HG02840 (cell line): ENCODE measurements around the gene LAMC3.

Experiments
- ATAC-seq: cut with Tn5 transposase; IDR thresholded peaks from one replicate; pipeline ENCODE4 v1.9.1; 2021; ENCODE audit warnings: mild to moderate bottlenecking, moderate library complexity, moderate number of reproducible peaks; ENCODE audit not compliant: unreplicated experiment, low FRiP score

Gene LAMC3

DNA sequence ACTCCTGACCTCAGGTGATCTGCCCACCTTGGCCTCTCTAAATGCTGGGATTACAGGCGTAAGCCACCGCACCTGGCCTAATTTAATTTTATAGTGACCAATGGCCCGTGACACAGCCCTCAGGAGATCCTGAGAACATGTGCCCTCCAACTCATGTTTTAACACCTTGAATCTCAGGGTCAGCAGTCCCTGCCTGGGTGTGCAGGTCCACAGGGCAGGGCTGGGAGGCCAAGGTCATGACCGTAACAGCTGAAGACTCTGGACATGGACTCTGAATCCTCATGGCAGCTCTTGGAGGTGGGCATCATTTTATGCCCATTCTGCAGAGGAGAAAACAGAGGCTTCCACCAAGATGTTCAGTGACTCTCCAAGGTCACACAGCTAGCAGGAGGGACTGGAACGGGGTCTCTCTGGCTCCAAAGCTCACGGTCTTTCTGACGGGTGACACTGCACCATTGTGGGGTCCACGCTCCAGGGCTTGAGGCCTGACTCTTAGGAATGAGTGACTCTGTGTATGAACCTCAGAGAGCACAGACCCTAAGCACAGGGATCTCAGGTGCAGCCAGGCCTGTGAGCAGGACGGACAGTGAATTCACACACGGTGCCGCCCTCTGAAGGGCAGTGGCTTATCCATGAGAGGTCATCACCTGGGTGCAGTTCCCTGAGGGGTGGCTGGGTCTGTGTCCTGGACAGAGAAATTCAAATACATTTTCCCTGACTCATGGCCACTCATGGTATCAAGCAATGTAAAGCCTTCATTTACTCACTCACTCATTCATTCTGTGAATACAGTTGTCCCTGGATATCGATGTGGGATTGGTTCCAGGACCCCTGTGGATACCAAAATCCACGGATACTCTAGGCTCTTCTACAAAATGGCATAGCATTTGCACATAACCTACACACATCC, 32.8 kb upstream of the LAMC3 start:
- ATAC-seq = no peak

DNA sequence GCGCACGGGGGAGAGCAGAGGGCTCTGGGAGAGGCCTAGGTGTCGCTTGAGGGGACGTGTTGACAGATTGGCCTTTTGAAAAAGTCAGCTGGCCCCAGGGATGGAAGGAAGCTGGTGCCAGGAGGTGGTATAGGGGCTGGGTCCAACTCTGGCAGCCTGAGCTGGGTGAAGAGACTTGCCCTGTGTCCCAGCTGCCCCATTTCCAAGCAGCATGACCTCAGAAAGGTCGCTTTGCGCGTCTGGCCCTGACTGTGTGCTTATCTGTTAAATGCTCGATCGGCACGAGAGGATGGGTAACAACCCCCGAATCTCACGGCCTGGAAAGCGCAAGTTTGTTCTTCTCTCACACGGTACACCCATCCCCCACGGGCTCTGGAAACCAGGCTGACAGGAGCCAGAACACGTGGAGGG, 31.2 kb upstream of the LAMC3 start:
- no peak for ATAC-seq

DNA sequence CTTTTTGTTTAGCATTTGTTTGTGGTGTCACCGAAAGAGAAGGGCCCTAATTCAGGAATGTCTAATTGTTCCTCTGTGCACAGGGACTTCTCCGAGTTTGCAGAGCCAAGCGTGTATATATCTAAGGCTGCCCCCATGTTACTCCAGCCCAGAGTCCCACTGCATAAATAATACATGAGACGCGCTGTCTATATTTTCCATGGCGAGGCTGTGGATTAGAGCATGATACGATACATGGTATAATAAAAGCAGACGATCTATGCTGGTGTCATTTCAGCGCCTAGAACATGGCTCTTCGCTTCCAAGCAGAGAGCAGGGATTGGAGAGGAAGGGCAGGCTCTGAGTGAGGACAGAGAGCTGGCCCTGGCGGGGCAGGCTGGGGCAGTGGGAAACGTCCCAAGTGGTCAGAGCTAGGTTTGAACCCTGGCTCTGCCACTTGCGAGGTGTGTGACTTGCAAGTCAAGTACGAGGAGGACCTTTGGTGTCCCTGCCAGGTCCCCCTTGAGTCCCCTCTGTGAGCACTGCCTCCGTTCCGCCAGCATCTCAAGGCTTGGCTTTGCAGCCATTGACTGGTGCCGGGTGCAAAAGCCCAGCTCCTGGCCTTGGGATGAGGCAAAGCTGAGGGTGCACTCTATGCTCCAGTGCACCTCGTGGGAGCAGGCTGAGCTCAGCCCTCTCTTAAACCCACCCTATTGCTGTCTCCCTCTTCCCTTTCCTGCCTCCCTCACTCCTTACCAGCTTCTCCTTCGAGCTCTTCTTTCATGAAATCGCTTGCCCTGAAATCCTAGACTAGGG, 29.2 kb upstream of the LAMC3 start:
- no peak for ATAC-seq

DNA sequence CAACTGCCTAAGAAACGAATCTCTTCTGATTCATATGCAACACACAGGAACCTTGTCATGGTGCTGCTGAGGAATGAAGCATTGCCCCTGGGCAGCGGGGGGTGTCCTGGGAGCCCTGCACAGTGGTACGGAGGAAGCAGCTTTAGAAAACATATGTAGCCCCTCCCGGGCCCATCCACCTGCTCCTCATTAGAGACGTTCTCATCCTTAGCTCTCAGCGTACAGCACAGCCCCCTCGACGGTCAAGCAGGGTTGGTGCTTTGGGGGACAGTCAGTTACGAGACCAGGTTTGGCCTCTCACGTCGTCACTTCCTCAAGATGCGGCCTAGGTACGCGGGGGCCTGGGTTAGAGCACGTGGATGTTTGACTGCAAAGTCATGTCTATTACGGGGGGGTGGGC, 28.4 kb upstream of the LAMC3 start:
- no peak for ATAC-seq

DNA sequence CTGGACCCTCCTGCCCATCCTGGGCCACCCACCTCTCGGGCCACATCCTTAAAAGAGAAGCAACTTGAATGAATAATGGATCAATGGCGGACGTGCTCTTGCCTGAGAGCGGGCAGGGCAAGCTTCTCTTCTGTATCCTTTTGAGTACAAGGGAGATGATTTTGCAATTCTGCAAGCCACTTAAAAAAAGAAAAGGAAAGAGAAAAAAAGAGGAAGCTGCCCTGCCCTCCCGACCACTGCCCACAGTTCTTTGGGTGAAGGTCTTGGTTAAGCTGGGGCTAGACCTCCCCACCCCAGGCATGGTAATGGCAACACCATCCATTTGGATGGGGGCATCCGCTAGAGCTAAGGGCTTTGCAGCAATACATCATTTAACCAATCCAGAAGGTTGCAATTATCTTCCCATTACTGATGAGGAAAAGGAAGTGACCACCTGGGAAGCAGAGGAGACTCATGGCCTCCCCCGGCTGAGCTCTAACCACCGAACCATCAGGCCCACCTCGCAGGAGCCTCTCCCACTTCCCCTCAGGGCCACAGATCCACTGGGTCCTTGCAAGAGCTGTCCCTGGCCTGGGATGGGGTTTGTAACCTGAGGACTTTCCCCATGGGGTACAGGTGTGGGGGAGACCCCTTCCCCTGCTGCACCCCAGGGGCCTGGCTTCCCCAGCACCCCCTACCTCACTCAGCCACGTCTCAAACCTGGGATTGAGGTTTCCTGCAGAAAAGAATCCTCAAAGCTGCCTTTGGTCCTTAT, 27.8 kb upstream of the LAMC3 start:
- ATAC-seq = no peak

DNA sequence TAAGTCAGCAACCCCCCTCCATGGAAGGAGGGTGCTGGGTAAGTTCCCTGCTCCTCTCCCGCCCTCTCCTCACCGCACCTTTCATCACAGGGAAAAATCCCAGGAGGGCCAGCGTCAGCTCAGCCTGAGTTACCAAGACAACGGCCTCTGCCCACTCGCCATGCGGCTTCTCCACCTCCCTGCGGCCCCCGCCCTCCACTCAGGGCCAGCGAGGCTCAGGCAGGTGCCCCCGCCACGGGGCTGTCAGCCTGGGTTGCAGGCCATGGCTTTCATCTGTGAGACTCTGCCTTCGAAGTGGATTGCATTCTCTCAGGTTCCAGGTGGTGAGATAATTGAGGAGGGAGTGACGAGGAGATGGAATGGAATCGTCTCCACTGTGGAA, 27.2 kb upstream of the LAMC3 start:
- no peak for ATAC-seq

DNA sequence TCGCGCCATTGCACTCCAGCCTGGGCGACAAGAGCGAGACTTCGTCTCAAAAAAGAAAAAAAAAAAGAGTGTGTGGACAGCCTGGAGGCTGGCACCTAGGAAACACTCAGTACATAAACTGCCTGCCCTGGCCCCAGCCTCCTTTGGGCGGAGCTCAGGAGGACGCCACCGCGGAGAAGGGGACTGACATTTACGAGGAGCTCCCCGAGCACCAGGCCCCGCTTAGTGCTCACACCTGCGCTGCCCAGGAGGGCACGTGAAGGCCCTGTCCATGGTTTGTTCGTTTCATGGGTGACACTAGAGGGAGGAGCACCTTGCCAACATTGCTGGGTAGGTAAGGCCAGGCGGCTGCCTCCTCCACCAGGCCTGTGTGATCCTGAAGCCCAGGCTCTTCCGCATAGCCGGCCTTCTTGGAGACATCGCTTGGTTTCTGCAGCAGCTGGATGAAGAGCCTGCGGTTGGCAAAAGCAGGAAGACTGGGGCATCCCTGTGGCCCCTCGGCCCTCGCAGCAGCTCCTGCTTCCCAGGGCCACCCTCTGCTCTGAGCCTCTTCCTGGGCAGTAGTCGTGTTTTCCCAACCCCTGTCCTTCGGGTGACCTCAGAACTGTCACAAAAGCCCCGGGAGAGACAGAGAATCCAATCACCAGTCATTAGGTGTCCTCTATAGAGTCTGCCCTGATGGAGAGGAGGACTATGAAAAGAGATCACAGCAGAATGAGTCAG, 26.2 kb upstream of the LAMC3 start:
- ATAC-seq = no peak

DNA sequence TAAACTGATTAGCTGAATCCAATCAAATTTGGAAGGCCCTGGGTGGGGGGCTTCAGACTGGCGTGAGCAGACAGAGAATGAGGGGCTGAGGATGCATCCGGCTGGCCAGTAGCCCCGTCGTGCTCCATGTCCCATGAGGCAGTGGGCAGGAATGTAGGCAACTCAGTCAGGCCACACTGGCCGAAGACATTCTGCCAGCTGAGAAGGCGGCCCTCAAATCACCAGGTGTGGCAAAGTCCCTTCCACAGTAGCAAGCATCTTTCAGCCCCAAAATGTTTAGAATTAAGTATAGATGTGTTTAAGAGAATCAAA, 25.7 kb upstream of the LAMC3 start:
- no peak for ATAC-seq

DNA sequence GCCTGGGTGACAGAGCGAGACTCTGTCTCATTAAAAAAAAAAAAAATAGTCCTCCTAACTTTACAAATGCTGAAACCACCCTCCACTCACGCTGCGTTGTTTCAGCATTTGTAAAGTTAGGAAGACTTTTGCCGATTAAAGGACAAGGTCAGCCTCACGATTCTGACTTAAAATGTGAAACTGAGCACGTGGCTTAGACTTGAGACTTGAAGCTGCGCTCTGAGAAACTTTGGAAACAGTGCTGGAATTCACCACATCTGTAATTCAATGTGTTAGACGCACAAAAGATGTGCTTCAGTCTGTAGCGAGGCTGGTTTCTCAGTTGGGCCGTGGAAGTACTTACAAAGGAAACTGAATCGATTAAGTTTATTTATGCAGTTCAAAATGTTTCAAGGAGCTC, 25.0 kb upstream of the LAMC3 start:
- ATAC-seq = no peak

DNA sequence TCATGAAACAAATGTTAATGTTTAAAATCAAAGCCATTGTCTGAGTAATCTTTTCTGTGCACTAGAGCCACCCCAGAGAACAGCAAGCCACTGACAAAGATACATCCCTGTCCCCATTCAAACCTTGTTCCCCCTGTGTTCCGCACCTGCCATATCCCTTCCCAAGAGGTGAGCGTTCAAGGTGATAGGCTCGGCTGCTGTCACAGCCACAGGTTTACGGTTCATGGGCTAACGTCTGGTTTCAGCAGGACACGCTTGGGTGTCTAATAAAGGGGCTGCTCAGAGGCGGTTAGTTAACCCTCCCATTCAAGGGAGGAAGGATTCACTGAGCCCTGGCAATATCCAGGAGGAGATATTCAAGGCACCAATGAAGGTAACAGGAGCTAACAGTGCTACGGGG, 24.5 kb upstream of the LAMC3 start:
- no peak for ATAC-seq

DNA sequence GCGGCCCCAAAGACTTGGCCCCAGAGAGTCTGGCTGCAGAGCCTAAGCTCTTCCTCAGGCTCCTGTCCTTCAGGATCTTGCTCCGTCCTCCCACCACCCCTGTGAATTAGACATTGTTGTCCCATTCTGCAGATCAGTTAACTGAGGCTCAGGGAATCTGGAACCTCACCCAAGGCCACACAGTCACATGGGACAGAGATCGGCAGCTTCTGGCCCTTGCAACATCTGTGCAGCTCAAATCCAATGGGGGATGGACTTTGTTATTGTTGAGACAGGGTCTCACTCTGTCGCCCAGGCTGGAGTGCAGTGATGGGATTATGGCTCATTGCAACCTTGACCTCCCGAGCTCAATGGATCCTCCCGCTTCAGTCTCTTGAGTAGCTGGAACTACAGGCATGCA, 23.9 kb upstream of the LAMC3 start:
- no peak for ATAC-seq

DNA sequence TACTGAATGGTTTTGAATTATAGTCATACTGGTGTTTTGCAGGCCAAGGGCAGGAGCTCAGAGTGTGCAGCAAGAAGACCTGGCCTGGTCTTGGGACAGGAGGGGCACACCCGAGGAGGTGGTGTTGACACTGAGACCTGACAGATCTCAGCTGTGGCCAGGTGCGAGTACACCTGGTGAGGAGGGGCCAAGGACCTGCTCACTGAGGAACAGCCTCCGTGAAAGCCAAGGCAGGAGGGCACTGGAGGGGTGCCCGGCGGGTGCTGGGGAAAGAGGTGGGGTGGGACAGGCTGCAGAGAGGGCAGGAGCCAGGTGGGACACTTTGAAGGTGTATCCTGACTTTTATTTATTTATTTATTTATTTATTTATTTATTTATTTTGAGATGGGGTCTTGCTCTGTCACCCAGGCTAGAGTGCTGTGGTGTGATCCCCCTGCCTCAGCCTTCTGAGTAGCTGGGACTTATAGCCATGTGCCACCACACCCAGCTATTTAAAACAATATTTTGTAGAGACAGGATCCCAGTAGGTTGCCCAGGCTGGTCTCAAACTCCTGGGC, 23.3 kb upstream of the LAMC3 start:
- ATAC-seq = no peak

DNA sequence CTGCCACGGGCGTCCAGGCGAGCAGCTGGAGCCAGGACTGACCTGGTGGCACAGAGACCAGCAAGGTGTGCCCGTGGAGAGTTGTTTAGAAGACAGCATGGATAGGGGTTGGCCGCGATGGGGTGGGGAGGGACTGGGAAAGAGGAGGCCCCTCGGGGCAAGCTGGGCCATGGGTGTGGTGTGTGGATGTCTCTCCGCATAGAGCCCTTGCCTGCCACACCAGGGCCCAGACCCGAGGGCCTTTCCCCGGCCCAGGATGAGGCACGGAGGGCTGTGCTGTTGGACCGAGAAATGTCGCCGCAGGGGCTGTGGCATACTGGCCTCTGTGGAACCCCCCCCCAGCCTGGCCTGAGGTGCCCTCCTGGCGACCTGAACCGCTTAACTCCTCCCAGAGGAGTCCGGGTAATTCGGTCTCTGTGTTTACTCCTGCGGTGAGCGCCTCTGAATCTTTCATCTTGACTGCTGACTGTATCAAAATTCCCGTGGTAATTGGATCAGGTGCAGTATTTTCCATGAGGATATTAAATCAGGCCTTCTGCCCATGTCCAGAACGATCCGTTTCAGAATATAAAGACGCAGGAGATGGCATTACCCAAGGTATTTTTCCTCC, 22.5 kb upstream of the LAMC3 start:
- no peak for ATAC-seq

DNA sequence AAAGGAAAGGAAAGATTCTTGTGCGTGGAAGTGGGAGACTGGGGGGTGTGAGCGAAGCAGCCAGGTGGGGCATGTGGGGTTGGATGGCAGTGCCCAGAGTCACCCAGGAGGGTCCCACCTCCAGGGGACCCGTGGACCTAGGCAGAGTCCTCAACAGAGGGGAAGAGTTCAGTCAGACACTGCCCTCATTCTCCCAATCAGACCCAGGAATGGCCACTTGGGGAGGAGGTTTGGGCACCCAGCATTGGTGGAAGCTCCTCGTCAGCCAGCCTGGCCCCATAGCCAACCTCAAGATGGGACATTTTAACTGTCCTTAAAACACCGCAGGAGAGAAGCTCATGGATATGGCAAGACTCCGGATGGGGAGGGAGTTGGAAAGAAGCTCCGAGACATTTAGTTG, 21.9 kb upstream of the LAMC3 start:
- no peak for ATAC-seq

DNA sequence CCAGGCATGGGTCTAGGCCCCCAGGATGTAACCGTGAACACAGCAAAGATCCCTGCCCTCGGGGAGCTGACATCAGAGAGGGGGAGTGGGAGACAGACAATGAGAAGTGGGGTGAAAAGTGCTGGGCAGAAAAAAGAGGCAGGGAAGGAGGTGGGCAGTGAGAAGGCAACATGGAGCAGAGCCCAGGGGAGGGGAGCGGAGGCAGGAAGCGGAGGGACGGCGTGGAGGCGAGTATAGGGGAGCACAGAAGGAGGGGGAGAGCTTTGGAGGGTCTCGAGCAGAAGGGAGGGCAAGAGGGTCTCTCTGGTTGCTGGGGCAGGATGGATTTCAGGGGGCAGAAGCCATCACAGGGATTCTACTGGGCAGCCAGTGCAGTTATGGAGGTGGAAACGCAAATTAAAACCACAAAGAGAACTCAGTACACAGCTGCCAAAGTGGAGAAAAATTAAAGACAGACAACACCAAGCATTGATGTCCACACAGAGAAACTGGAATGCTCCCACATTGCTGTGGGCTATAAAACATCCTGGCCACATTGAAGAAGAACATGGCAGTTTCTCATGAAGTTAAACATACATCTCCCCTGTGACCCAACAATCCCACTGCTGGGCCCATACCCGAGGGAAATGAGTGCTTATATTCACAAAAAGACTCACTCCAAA, 21.1 kb upstream of the LAMC3 start:
- no peak for ATAC-seq

DNA sequence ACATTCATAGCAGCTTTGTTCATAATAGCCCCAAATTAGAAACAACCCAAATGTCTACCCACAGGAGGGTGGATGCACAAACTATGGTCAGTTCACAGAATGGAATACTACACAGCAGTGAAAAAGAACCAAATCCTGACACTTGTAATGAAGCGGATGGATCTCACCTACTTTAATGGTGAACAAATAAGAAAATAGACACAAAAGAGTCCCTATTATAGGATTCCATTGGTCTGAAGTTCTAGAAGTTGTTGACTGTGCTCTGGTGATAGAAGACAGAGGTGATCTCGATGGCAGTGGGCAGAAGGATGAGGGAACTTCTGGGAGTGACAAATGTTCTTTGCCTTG, 20.6 kb upstream of the LAMC3 start:
- no peak for ATAC-seq

DNA sequence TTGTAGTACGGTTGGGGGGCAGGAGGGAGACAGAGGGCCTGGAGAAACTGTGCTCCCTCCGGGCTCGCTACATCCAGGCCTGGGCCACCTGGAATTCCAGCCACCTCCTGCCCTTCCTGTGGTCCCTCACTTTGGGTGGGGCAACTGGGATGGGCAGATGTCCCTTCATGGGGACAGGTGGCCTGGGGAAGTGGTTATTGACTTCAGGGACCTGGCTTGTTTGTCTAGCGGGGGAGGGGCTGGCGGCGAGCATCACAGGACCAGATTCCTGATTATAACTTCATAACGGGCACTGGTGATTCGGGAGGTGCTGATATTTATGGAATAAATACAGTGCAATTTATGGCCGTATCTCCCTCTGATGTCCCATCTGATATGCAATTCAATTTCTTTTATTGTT, 20.1 kb upstream of the LAMC3 start:
- no peak for ATAC-seq

DNA sequence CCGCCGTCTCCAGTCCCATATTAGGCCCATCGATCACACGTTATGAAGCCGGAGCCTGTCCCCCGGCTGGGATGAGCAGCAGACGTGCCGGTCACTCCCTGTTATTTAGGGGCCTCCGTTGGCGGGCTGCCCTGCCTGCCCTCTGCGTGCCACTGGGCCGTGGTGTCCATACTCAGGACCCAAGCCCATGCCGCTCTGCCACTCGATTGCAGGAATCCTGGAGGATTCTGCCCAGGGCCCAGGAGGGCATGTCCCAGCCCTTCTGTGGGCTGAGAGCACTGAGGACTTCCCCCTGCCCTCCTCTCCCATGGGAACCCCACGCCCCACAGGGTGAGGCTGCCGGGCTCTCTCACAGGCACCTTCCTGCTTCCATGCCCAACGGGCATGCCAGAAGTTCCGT, 19.6 kb upstream of the LAMC3 start:
- ATAC-seq = no peak

DNA sequence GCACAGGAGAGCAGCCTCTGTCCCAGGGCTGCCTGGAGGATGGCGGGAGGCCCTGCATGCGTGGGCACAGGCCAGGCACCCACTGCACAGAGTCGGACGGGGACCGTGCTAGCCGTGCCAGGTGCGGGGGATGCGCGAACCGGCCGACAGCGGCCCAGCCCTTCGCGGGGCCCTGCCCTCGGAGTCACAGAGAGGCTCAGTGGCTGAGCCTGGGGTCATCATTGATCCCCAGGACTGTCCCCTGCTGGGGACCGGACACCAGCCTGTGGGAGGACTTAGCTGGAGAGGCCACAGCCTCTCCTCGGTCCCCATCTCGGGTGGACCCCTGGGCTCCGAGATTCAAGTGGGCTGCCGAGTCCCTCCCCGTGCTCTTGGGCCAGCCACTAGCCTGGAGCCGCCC, 19.1 kb upstream of the LAMC3 start:
- no peak for ATAC-seq
